GM21528 (cell line): ENCODE measurements around the gene CCNG1.
"Not testable (repeated sequence)": the region's sequence is repeated elsewhere in the genome, so short reads cannot be mapped to it uniquely, and the experiment has no call there.

Experiments
- ATAC-seq: cut with Tn5 transposase; IDR thresholded peaks from one replicate; pipeline ENCODE4 v1.9.1; 2021; ENCODE audit warnings: mild to moderate bottlenecking, moderate library complexity; ENCODE audit not compliant: unreplicated experiment, low FRiP score

Gene CCNG1, protein sequence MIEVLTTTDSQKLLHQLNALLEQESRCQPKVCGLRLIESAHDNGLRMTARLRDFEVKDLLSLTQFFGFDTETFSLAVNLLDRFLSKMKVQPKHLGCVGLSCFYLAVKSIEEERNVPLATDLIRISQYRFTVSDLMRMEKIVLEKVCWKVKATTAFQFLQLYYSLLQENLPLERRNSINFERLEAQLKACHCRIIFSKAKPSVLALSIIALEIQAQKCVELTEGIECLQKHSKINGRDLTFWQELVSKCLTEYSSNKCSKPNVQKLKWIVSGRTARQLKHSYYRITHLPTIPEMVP

DNA sequence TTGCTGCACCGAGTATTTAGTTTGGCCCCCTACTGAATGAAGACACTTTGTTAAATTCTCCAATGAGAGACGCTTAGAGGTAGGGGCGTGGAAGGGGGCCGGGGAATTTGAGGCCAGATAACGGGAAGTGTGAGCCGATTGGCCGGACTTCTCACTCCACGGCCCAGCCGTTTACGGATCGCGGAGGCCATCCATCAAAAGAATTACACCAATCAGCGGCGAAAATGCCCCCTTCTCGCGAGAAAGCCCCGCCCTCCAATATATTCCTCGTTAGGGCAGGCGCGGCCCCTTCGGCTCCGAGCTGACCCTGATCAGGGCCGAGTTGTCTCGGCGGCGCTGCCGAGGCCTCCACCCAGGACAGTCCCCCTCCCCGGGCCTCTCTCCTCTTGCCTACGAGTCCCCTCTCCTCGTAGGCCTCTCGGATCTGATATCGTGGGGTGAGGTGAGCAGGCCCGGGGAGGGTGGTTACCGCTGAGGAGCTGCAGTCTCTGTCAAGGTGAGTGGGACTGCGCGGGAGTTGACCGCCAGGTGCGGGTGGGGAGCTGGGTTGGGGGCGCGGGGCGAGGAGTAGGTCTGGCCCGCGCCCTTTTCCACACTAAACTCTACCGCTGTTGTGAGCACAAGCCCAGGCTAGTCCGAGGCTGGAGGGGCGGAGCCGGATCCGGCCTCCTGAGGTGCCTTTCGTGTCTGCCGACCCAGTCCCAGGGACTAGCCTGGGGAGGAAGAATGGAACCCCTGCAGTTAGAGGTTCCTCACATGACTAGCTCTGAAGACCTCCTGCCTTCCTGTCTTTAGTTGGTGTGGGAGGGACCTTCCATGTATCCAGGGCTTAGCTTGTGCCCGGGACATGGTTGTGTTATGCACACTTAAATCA is at the start of gene CCNG1:
Gene CCNG1 (plus strand): TSS at position 287 of the 874 bp plus-strand sequence. CDS start 1,662 bp downstream, outside the sequence.
- ATAC-seq = peak; percentile 99

DNA sequence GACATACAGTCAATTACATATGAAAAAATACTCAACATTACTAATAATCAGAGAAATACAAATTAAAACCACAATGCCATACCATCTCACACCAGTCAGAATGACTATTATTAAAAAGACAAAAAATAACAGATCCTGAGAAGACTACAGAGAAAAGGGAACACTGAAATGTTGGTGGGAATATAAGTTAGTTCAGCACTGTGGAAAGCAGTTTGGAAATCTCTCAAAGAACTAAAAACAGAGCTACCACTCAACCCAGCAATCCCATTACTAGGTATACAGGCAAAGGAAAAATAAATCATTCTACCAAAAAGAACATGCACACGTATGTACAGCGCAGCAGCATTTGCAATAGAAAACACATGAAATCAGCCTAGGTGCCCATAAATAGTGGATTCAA is 41.6 kb upstream of the CCNG1 start:
- no peak for ATAC-seq

DNA sequence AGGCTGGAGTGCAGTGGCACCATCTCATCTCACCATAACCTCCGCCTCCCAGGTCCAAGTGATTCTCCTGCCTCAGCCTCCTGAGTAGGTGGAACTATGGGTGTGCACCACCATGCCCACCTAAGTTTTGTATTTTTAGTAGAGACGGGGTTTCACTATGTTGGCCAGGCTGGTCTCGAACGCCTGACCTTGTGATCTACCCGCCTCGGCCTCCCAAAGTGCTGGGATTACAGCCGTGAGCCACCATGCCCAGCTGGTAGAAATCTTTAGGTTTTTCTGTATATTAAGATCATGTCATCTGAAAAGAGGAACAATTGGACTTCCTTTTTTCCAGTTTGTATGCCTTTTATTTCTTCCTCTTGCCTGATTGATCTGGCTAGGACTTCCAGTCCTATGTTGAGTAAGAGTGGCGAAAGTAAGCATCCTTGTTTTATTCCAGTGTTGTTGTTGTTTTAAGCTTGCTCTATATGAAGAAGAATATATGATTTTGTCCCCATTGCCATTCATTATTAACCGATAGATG is 40.5 kb upstream of the CCNG1 start:
- ATAC-seq = not testable (repeated sequence)

DNA sequence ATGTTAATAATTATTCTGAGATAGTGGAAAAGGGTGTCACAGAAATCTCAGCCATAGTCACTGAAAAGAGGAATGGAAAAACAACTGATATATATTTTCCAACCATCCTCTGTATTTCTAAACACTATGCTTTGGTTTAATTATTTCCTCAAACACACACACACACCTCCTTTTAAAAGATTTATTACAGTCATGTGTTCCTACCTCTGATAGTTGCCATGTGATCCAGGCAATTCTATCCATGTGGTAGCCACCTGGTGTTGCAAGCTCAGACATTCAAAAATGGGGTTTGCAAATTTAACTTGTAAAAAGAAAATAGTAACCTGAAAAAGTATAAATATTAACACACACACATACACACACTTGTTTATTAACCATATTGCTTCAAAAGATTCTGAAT is 40.0 kb upstream of the CCNG1 start:
- ATAC-seq = no peak

DNA sequence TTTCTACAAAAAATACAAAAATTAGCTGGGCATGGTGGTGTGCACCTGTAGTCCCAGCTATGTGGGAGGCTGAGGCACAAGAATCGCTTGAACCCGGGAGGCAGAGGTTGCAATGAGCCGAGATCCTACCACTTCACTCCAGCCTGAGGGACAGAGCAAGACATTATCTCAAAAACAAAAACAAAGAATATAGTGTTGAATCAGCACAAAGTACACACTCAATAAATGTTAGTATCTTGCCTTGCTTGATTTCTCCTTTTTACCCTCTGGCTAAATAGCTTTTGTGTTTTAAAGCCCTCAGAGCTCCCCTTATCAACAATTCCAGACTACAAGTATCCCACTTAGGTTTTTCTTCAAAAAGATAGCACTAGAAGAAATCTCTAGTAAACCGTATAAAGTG is 37.5 kb upstream of the CCNG1 start:
- ATAC-seq = no peak

DNA sequence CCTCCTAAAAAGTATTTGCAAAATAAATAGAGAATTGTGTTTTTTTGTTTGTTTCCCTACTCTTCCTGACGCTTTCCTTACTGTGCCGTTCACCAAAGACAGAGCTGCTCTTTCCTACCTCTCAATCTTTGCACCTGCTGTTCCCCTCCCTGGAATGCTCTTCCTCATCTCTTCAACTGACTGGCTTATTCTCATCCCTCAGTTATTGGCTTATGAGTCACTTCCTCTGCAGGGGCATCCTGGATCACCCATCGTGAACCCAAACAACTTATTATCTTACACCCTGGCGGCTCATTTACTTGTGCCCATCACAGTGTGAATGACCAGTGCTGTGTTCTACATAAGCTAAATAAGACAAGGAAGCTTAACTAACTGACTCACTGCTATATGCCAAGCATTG is 36.1 kb upstream of the CCNG1 start:
- no peak for ATAC-seq

DNA sequence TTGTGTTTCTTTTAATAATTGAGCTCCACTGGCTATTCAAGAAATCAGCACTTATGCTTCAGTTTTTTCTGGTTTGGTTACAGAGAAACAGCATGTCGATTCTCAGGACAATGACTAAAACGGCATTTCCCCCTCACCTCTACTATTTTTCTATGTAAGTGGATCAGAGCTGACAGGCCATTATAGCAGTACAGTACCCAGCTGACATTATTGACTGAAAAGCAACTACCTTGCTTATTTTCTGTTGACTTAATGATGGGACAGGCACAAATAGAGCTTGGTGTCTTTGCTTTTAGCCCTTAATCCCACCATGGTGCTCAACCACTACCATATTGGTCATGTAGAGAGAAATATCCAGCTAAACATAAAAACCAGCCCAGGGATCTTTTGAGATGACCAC is 35.4 kb upstream of the CCNG1 start:
- no peak for ATAC-seq

DNA sequence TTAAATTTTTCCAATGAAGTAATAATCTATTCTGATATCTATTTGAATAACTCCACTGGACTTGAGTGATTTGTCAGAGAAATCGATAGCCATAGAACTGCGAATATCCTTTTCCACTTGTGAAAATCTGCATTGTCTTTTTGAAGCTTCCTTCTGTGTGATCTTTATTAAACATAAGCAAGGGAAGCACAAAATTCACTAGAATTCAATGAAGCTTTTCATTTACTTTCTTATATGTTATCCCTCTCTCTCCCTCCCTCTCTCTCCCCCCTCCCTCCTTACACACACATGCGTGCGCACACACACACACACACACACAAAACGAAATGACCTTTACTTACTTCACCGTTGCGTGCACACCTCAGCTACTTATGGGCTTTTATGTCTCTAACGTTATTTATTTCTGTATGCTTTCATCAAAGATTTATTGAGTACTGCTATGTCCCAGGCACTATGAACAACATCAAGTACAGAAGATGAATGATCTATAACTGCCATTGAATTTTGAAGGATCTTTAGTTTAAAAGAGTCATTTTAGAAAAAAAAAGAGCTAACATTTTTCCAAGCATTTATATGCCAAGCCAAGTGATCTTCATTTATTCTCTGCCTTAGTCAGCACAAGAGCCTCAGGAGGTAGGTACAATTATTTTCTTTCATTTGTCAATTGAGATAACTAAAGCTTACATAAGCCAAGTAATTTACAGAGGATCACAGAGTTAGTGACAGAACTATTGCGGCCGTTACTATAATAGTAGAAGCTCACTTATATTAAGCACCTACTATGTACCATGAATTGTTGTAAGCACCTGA is 32.8 kb upstream of the CCNG1 start:
- ATAC-seq = no peak

DNA sequence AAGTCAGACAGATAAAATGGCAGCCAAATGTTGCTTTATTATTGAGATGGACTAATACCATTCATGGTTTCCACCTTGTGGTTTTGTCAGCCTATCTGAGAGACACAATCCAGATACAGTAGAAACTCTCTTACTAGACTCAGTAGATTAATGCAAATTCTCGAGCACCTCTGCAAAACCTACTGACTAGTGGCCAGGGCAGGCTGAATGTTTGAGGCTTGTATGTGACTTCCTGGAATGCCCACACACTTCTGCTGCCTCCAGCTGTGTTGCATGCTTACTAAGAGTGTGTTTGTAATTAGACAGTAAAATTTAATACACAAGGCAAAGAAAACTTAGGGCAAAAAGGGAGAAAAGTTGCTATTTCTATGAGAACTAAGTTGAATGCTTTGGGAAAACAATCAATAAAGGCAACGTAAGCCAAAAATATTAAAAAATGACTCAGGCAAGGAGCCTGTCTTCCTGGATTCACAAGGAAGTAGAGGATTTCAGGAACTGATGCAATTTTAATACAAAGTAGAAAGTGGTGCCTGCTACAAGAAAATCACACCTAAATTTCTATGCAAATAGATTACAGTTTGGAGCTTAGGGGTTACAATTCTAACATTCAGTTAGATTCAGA is 30.2 kb upstream of the CCNG1 start:
- ATAC-seq = peak; percentile 82

DNA sequence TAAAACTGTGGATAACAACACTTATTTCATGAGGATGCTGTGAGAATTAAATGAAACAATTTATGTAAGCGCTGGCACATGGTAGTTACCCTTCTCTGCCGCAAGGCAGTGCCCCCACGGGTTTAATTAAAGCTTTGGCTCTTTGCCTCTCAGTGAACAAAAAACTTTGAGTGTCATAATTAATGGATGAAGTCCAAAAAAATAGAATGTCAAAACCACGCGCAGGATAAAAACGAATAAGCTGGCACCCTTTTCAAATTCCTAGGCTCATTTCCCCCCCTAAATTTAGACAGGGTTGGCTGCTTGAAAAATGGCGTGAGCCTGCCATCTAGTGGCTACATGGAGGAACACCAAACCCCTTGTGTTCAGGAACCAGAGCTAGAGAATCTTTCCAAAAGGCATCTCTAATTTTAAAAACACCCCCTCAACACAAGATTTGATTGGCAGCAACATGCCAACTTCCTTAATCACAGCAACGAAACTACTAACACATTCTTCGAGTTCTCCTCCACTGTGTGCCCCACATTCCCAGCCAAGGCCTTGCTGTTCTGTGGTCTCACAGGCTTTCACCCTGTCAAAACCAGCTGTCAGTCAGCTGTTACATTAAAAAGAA is 29.0 kb upstream of the CCNG1 start:
- peak; percentile 77 for ATAC-seq

DNA sequence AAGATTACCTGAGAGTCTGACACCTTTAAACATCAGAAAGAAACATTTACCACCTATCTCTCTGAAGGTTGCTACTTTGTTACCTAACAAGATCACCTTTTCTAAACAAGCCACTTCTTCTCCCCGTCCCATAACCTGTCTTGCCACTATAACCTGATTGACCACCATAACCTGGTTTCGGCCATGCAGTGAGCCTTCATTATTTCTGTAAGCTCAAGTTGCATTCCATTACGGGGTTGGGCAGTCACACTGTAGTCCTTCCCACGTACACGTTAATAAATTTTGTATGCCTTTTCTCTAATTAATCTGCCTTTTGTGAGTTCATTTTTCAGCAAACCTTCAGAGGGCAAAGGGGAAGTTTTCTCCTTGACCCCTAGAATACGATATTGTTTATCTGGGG is 28.0 kb upstream of the CCNG1 start:
- ATAC-seq = no peak

DNA sequence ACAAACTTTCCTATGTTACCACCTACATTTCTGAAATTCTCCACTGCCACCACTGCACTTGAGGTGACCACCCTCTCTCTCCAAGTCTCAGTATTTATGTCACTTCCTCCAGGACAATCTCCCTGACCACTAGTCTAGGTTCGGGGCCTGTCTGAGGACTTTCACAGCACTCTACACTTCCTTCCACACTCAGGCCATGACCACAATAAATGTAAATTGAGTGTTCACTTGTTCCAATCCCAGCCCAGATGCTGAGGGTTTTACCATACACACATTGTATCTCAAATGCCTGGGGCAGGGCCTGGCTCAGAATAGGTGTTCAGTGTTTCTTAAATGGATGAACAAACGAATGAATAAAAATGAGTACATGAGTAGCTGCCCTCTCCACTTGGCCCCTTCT is 26.9 kb upstream of the CCNG1 start:
- no peak for ATAC-seq

DNA sequence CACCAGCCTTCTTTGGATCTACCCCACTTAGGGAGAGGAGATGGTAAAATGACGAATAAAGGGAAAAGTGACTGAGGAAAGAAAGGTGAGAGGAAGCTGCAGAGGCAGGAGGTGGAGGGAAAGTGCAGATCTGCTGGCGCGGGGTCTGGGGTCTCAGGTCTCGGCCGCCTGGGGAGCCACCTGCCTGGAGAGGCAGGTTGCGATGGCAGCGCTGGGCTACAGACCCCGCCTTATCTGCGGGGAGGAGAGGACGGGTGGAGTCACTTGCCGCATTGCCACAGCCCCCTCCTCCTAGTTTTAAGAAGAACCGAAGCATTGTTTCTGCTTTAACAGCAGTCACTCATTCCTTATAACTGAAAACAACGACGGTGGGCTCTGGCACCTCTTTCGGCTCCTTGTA is 21.7 kb upstream of the CCNG1 start:
- ATAC-seq = not testable (repeated sequence)

DNA sequence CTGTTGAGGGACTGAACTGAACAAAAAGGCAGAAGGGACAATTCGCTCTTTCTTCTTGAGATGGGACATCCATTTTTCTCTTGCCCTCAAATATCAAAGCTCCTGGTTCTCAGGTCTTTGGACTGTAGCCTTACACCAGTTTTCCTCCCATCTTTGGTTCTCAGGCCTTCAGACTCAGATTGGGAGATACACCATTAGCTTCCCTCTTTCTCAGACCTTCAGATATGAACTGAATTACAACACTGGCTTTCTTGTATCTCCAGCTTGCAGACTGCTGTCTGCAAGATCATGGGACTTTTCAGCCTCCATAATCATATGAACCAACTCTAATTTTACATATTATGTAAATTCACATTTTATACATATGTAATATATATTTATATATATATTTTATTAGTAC is 12.6 kb upstream of the CCNG1 start:
- ATAC-seq = no peak

DNA sequence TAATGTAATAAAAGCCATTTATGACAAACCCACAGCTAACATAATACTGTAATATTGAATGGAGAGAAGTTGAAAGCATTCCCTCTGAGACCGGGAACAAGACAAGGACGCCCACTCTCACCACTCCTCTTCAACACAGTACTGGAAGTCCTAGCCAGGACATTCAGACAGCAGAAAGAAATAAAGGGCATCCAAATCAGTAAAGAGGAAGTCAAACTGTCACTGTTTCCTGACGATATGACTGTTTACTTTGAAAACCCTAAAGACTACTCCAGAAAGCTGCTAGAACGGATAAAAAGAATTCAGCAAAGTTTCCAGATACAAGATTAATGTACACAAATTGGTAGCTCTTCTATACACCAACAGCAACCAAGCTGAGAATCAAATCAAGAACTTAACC is 11.3 kb upstream of the CCNG1 start:
- ATAC-seq = not testable (repeated sequence)

DNA sequence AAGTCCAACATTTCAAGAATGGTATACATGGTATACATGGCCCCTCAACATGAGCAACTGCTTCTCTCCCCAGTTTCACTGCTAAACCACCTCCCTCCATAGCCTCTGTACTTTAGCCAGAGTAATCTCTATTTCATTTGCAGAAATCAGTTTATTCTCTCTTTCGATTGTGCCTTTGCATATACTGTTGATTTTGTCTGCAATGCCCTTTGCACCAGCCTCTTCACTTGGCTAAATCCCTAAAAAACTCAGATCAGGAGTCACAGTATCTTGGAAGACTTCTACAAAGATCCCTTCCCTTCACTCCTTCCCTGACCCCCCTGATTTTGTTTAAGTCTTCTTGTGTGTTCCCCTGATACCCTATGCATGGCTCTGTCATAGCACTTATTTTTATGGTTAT is 4.9 kb upstream of the CCNG1 start:
- no peak for ATAC-seq

DNA sequence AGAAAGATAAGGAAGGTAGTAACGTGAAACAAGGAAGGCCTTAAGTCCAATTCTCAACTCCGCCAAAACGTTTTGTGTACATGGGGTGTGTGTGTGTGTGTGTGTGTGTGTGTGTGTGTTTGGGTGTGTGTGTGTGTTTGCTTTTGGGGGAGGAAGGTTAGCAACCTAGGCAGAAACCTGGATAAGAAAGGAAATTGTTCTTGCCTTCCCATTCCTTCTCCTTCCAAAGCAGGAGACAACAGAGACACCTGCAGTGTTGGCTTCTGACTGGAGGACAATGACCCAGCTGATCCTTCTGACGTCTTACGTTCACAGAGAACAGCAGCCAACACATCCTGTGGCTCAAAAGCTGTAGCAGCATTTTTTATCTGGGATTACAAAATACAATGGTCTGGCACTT is 4.1 kb upstream of the CCNG1 start:
- ATAC-seq = no peak

DNA sequence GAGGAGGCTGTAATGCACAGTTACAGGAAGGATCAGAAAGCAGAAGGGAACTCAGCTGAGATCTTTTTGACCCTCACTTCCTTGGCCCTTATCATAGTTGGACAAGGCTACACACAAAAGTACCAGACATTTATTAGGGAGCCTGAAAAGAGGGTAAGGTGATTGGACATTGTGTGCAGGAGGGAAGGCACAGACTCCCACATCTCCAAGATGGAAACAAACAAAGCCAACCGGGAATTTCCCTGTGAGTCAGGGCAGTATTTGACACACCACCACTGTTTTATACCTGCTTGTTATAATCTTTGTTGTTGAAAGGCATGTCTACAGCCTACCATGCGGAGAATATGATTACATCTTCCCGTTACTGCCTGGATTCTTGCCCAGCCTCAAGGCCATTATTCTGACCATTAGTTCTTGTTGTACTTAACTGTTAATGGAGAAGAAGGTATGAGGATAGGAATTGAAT is 3.0 kb upstream of the CCNG1 start:
- no peak for ATAC-seq

DNA sequence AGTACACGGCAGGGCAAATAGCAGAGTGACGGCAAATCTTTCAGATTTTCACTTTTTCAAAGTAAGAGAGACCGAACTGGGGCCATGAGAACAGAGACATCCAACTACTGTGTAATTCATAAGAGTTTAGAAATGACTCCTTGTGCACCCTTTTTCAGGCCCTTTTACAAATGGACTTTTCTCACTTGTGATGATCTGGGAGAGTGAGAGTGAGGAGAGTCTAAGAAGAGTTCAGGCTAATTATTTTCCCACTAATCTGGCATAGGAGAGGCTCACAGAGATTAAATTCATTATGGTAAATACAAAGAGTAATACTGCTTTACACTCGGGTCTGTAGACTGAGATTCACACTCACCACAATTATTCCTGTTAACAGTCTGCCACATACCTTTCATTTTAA is 880 bp upstream of the CCNG1 start:
- no peak for ATAC-seq

DNA sequence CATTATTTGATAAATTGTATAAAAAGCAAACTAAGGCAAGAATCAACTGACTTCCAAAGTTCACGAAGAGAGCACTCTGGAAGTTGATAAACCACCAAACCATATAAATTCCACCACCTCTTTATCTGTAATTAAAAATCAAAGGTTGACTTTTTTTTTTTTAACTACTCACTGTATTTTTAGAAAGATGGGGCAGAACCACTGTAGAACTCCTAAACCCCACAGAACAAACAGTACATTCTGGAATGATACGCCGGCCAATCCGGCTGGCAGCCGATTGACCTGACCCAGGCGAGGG is 435 bp upstream of the CCNG1 start:
- no peak for ATAC-seq
